Measurements from ENCODE around the gene PAK5. TPM values are rescaled to one million over a fixed set of nuclear protein-coding genes. Genes with fewer than 3 reads are reported as not detected.

PAK5 gene
- total and polyA plus RNA-seq, 9 of the 15 experiments (the other 6 are each of a cell fraction or from before 2014, with no cell fraction given): not detected

GRCh38 chr20:9886227-9886626 lies 47.4 kb upstream of the PAK5 start:
- ATAC-seq: no peak
- POLR2A ChIA-PET: no interaction called here

More at GRCh38 chr20:9886227-9886626, 47.4 kb upstream of the PAK5 start:
- H3K4me2 ChIP-seq (ENCODE audit: insufficient read depth, low read length): no peak overlapping the region
- H4K20me1 ChIP-seq (replicated peaks; ENCODE audit: control insufficient read depth, insufficient read depth, low read length): no peaks in the 10 kb centered on the region
- no peaks in the 10 kb centered on the region for H3K36me3 ChIP-seq (ENCODE audit: control insufficient read depth, insufficient read depth, low read length)
- H2AFZ ChIP-seq (ENCODE audit: low read depth, low read length): no peak overlapping the region
- H3K9ac ChIP-seq (ENCODE audit: insufficient read depth in 1 of 2, low read depth in 2 of 2, low read length in 2 of 2): no peak overlapping the region
- H3K27me3 ChIP-seq (ENCODE audit: control insufficient read depth in 2 of 2, insufficient read depth in 2 of 2, low read length in 2 of 2): no peaks in the 10 kb centered on the region
- no TSS peak for BruUV-seq (replicated peaks)
- no peaks in the 10 kb centered on the region for H3K79me2 ChIP-seq (ENCODE audit: control insufficient read depth, insufficient read depth, low read length)
- WGBS (ENCODE audit: insufficient coverage, low coverage, missing lambda C conversion rate): 0% methylated on average over 1 of the region's 1 CpG
- no peaks in the 10 kb centered on the region for H3K9me3 ChIP-seq (replicated peaks; ENCODE audit: control insufficient read depth, insufficient read depth, low read depth, low read length)
- no peaks in the 10 kb centered on the region for H3K4me1 ChIP-seq (replicated peaks in 1 of 2; ENCODE audit: control insufficient read depth in 2 of 2, insufficient read depth in 2 of 2, low read length in 2 of 2)
- CTCF ChIA-PET (ENCODE audit: low intra/inter-chr PET ratio): no interaction called here
- H3K4me3 ChIP-seq: no peak overlapping the region
- intact Hi-C loops (cut with micrococcal nuclease) (no loop called here), in situ Hi-C loops (cut with MboI) (no loop called here)
- FAIRE-seq (no peak), DNase-seq (ENCODE audit: extremely low read depth in 1 of 4, low spot score in 3 of 4) (no peak)
- no peaks in the 10 kb centered on the region for H3K9me1 ChIP-seq (ENCODE audit: control insufficient read depth, insufficient read depth, low read length)
- H3K27ac ChIP-seq (ENCODE audit: extremely low read depth, low read depth, low read length): no peak overlapping the region
- TF ChIP-seq ZNF407 (IDR thresholded peaks at IDR 0.05; ENCODE audit: low read depth) (no peak), E2F6 (IDR thresholded peaks at IDR 0.05; ENCODE audit: borderline replicate concordance in 1 of 2, extremely low read depth in 1 of 2, insufficient read depth in 1 of 2, insufficient read length in 1 of 2, low read depth in 1 of 2, low read length in 1 of 2, poor library complexity in 1 of 2, severe bottlenecking in 1 of 2) (no peak), EHMT2 (IDR thresholded peaks at IDR 0.05) (no peak), XRCC5 (IDR thresholded peaks at IDR 0.05; ENCODE audit: low read depth, low read length) (no peak), ZKSCAN8 (CRISPR knock-in tag; IDR thresholded peaks at IDR 0.05) (no peak), USF1 (CRISPR knock-in tag; IDR thresholded peaks at IDR 0.05) (no peak), ZC3H4 (CRISPR knock-in tag; IDR thresholded peaks at IDR 0.05; ENCODE audit: borderline replicate concordance) (no peak), ZNF57 (CRISPR knock-in tag; IDR thresholded peaks at IDR 0.05) (no peak)
